Breast epithelium (tissue), 4 donors: ENCODE data around the gene ZNF431. TPM values are rescaled to one million over a fixed set of nuclear protein-coding genes. Genes with fewer than 3 reads are reported as not detected.
"Not testable (repeated sequence)": the region's sequence is repeated elsewhere in the genome, so short reads cannot be mapped to it uniquely, and the experiment has no call there.

Experiments used
- DNase-seq, 2 donors: peaks; one replicate each; pipeline ENCODE4 v3.0.0-alpha.2; 2019; ENCODE audit warnings: low spot score in 2 of 2
- H3K27ac ChIP-seq, 2 donors: fragments of 200-600 bp; sonication (generic) in 1 of 2; one replicate each; pipeline ENCODE4 v1.5.1; 2016 to 2019; ENCODE audit warnings: mild to moderate bottlenecking in 1 of 2
- H3K27me3 ChIP-seq, 2 donors: fragments of 200-600 bp; sonication (generic) in 1 of 2; one replicate each; pipeline versions ENCODE4 v1.5.1 to v1.6.0; 2017 to 2019; ENCODE audit warnings: control low read depth in 1 of 2, mild to moderate bottlenecking in 1 of 2
- H3K36me3 ChIP-seq: fragments of 200-600 bp; one replicate; pipeline ENCODE4 v1.5.1; 2019
- H3K4me1 ChIP-seq, 2 donors: fragments of 200-600 bp; sonication (generic); one replicate each; pipeline ENCODE4 v1.5.1; 2016 to 2019; ENCODE audit warnings: control low read depth in 1 of 2
- H3K4me3 ChIP-seq, 3 donors: fragments of 200-600 bp; sonication (generic); 1 replicate in 2 of 3; 2 replicates in 1 of 3; pipeline ENCODE4 v1.5.1; 2016 to 2019; ENCODE audit warnings: mild to moderate bottlenecking in 3 of 3, moderate library complexity in 2 of 3
- H3K9me3 ChIP-seq, 2 donors: fragments of 200-600 bp; sonication (generic) in 1 of 2; one replicate each; pipeline ENCODE4 v1.5.1; 2016 to 2019; ENCODE audit warnings: control low read depth in 1 of 2
- CTCF ChIP-seq, 3 donors: fragments of 450-650 bp; IDR thresholded peaks; one replicate each; pipeline ENCODE4 v1.5.1; 2016 to 2017; ENCODE audit warnings: antibody characterized with exemption in 3 of 3, mild to moderate bottlenecking in 3 of 3, moderate library complexity in 3 of 3
- POLR2A ChIP-seq: fragments of 450-650 bp; IDR thresholded peaks from one replicate; pipeline ENCODE4 v1.6.1; 2016; ENCODE audit warnings: antibody characterized with exemption, mild to moderate bottlenecking, moderate library complexity
- POLR2AphosphoS5 ChIP-seq, 3 donors: sonication (generic); formaldehyde crosslinking; IDR thresholded peaks; one replicate each; pipeline ENCODE4 v1.6.1; 2017; ENCODE audit warnings: antibody characterized with exemption in 3 of 3
- intact Hi-C: fragments of 100-400 bp; cut with DNase I; formaldehyde crosslinking; loops from one replicate; pipeline ENCODE4 v1.15.1; 2023; ENCODE audit warnings: low total_unique reads
- total RNA-seq, 3 donors: library from RNA; depleted of rRNA; stranded (reverse); fragments of >200 nt; gene quantifications; one replicate each; pipeline ENCODE4 v1.1.0, GENCODE V29; 2016

The ZNF431 gene
- total RNA-seq, 3 donors from 2014 or later = 11.1 to 28.1 (median 11.8) TPM

- Histone ChIP-seq H3K9me3 (peaks cover 7 to 25% of the 10 kb centered on the region in 2 donors), H3K4me1 (no peaks in the 10 kb centered on the region), H3K4me3 (no peak overlapping the region), H3K27ac (no peak overlapping the region), H3K27me3 (no peaks in the 10 kb centered on the region), H3K36me3 (no peaks in the 10 kb centered on the region)
- no peak for DNase-seq
- TF ChIP-seq POLR2AphosphoS5 (IDR thresholded peaks at IDR 0.05) = no peak
- no peak for TF ChIP-seq POLR2A
- intact Hi-C loops = no loop called here
These were observed 91.9 kb downstream of the ZNF431 start for GRCh38 chr19:21233691-21234090.

GRCh38 chr19:21236751-21237150, 94.9 kb downstream of the ZNF431 start:
- intact Hi-C loops, H3K9me3 ChIP-seq, H3K4me3 ChIP-seq, H3K27me3 ChIP-seq, H3K36me3 ChIP-seq, H3K4me1 ChIP-seq, DNase-seq: not testable (repeated sequence)
- peak overlapping the region; percentile 14 to 38 for H3K27ac ChIP-seq

- Histone ChIP-seq H3K27ac (no peak overlapping the region), H3K9me3 (no peaks in the 10 kb centered on the region), H3K27me3 (no peaks in the 10 kb centered on the region), H3K36me3 (no peaks in the 10 kb centered on the region), H3K4me1 (no peaks in the 10 kb centered on the region), H3K4me3 (no peak overlapping the region)
- intact Hi-C loops = no loop called here
- TF ChIP-seq CTCF (IDR thresholded peaks at IDR 0.05) = no peak
- TF ChIP-seq POLR2A = no peak
- no peak for TF ChIP-seq POLR2AphosphoS5 (IDR thresholded peaks at IDR 0.05)
- no peak for DNase-seq
These were observed 96.8 kb downstream of the ZNF431 start for GRCh38 chr19:21238670-21239069.

Other genes with a start within 250 kb of the ZNF431 start
- 10 to 100 TPM in 1 of 3 donors, 1 to 10 TPM in 2; 3.7 to 14.2 (median 9.2) TPM for gene ZNF85, start 218.8 kb upstream of the ZNF431 start, total RNA-seq
- gene ZNF430, start 121.4 kb upstream of the ZNF431 start, total RNA-seq = 10 to 100 TPM in 2 of 3 donors, 1 to 10 TPM in 1; 8.3 to 19.0 (median 10.2) TPM
- 10 to 100 TPM in 2 of 3 donors, 1 to 10 TPM in 1; 5.8 to 15.2 (median 11.1) TPM for gene ZNF714, start 59.8 kb upstream of the ZNF431 start, total RNA-seq
- gene ZNF708, start 187.4 kb downstream of the ZNF431 start, total RNA-seq = 10 to 100 TPM; 13.1 to 29.6 (median 22.6) TPM
- gene ZNF738, start 217.0 kb downstream of the ZNF431 start, total RNA-seq = 1 to 10 TPM; 7.8 to 9.5 (median 8.8) TPM